Activated CD4-positive, alpha-beta T cell treated with anti-CD3 and anti-CD28 coated beads, Interleukin-2, amount 50 U/mL, for 1 hour (primary cell): ENCODE results near the gene WDR5.

Experiments used
- DNase-seq: peaks from one replicate; pipeline ENCODE4 v3.0.0-alpha.2; 2020

Gene WDR5

DNA sequence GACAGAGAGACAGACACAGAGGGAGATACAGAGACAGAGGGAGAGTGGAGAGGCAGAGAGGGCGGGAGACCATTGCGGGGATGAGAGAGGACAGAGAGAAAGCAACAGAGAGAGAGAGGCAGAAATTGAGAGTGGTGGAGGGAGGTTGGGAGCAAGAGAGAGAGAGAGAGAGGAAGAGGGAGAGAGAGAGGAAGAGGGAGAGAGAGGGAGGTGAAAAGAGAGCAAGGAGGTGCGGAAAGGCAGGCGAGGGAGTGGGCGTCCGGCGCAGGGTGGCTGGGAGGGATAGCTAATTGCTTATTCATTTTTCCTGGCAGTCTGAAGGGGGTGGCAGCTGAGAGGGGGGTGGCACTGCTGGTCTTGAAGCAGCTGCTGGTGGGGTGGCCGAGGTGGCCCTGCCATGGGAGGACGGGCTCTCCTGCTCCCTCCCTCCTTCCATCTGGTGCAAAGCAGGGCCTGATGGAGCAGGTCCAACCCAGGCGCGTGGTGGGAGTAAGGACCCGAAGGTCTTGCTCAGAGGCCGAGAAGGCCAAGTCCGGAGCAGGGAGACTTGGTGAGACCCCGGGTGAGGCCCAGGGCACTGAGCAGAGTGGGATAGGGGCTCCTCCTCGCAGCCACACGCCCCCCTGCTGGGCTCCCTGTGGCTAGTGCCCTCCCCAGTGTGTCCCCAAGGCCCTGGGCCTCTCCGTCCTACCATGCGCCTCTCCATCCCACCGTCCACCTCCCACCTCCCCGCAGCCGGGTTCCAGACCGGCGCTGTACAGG is 53.8 kb downstream of the WDR5 start:
- DNase-seq: no peak

DNA sequence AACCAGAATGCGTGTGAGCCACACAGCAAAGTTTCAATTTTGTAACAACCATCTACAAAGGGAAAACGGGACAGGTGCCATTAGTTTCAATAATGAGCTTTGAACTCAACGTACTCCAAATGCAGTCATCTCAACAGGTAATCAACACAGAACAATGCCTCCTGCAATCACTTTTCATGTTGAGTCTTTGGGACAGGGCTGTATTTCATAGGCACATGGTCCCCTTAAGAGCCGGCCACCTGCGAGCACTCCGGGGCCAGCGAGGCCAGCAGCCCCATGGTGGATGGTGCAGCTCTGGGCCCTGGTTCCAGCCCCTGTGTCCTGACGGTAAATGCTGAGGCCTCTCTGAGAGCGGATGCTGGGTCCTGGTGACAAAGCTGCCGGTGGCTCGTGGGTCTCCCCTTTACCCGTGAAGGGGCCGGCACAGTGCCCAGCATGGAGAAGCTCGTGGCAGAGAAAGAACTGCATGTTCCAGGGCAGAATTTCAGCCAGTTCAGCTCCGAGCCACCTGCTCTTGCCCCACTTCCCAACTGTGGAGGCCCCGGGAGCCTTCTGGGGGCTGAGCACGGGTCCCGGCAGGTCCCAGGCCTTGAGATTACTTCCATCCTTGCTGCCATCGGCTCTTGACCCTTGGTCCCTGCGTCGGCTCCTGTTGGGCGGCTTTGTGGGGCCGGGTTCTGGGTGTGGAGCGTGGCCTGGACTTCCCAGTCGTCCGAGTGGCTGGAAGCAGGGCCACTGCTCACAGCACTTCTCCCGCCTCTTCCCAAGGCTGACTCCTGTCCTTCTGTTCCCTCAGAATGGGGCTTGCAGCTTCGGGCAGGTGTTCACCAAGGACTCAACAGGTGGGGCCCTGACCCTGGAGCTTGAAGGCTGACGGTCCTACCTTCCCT is 54.6 kb downstream of the WDR5 start:
- DNase-seq: no peak

DNA sequence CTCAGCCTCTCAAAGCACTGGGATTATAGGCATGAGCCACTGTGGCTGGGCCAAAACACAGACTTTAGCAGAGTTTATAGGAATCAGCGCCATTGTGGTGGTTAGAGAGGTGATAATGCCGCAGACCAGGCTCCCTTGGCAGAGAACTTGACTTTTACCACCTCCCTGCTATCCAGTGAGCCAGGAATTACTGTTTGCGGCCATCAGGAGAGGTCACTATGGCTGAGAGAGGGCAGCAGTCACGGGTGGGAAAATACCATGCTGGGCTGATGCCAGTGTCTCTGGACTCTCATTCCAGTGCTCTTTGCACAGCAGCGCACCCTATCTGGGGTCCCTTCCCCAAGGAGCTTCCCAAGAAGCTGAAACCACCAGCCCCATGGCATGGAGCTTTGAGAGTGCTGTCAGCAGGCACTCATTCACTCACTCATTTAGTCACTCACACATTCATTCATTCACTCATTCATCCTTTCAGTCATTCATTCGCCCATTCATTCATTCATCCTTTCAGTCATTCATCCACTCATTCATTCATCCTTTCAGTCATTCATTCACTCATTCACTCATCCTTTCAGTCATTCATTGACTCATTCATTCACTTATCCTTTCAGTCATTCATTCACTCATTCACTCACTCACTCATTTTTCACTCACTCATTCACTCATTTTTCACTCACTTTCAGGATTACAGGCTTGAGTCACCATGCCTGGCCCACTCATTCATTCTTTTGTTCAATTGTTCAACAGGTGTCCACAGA is 55.8 kb downstream of the WDR5 start:
- DNase-seq: no peak

DNA sequence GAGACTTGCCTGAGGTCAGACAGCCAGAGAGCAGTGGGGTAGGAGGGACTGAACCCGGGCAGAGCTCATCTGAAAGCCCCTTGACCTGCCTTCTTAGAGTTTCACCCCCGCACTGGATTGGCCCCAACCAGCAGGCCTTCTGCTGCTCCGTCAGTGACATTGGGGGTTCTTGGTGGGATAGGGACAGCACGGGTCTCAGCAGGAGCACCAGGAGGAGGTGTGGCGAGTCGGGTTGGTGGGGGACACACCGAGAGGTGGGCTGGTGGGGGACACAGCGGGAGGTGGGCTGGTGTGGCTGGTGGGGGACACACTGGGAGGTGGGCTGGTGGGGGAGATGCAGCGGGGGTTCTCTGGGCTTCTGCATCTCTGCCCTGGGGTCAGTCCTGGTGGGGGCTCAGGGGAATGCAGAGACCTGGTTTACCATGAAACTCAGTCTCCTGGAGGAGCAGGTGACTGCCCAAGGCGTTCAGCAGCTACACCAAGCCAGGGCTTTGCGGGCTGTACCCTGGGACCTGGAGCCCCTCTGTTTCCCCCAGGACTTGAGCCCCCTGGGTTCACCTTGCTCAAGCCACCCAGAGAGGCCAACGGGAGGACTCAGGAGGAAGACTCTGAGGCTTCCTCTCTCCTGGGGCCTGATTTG is 56.5 kb downstream of the WDR5 start:
- no peak for DNase-seq

DNA sequence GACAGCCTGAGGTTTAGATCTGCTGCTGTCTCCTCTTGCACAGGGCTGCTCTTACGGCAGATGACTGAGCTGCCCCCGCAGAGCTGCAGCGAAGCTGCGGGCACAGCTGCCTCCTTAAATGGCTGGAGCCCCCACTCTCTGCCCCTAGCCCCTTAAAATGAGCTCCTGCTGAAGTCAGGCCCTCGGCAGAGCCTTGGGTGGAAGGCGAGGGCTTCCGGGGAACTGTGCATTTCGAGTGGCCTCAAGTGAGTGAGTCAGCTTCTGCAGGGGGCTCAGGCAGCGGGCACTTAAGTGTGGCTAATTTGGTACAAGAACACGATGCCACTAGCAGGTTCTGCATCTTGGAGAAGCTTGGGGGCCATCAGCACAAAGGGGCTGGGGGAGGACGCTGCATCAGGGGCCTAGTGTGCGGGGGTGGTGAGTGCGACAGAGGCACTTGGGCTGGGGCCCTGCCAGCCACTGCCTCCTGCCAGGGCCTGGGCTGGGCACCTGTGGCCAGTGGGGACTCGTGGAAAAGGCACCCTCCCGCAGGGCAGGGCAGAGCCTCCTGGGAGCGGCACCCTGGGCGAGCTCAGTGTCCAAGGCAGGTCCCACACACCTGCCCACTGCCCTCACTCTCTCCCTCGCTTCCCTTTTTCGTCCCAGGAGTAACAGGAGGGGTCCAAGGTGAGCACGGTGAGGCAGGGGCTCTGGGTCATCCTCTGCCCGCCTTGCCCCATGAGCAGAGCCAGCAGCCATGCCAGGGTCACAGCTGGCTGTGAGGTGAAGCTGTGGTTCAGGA is 57.3 kb downstream of the WDR5 start:
- DNase-seq: no peak

- DNase-seq: no peak
Observed at GRCh38 chr9:134193912-134194535, 58.1 kb downstream of the WDR5 start.

DNA sequence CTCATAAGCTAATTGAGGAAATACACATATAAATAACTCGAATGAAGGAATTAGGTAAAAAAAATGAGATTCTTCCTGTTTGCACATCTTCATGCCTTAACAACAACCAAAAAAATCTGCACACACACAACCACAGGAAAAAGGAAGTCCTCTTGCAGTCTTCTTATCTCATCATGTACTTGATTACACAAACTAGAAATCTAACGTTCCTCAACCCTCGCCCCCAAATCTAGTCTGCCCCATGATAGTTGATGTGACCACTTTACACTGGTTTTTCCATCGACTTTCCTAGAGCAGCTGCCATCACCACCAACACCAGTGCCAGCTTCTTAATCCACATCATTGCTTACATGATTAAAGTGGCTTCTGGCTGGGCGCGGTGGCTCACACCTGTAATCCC is 59.7 kb downstream of the WDR5 start:
- no peak for DNase-seq

GRCh38 chr9:134196911-134197310 is 61.0 kb downstream of the WDR5 start:
- DNase-seq: no peak

- no peak for DNase-seq
Observed at GRCh38 chr9:134198791-134199190, 62.9 kb downstream of the WDR5 start.

GRCh38 chr9:134200730-134201129 is 64.8 kb downstream of the WDR5 start:
- no peak for DNase-seq

DNA sequence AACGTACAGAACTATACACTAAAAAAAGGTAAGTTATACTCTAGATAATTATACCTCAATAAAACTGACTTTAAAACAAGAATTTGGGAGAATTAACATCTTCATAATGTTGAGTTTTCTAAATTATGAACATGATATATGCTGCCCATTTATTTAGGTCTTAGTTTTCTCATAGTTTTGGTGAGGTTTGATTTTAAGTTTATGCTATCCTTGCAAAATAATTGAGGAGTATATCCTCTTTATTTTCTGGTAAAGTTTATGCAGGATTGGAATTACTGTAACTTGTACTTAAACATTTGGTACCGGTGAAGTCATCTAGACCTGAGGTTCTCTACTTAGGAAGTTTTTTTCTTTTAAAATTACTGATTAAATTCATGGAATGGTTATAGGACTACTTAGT is 67.3 kb downstream of the WDR5 start:
- DNase-seq: no peak

DNA sequence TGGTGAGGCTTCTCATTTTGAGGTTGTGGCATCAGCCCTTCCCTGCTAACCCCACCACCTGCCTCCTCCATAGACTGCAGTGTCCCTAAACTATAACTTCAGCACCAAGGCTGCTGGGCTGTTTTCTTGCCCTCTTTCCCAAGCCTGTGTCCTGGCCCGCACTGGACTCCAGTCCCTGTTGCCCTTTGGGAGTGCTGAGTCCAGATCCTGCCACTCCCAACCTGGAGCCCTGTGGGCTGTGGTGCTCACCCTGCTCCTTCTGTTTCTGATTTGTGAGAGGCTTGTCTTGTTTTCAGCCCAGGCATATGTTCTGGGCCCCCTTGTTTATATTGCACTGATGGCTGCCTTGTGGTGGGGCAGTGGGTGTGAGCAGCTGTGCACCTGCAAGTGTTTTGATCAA is 68.2 kb downstream of the WDR5 start:
- DNase-seq: no peak

DNA sequence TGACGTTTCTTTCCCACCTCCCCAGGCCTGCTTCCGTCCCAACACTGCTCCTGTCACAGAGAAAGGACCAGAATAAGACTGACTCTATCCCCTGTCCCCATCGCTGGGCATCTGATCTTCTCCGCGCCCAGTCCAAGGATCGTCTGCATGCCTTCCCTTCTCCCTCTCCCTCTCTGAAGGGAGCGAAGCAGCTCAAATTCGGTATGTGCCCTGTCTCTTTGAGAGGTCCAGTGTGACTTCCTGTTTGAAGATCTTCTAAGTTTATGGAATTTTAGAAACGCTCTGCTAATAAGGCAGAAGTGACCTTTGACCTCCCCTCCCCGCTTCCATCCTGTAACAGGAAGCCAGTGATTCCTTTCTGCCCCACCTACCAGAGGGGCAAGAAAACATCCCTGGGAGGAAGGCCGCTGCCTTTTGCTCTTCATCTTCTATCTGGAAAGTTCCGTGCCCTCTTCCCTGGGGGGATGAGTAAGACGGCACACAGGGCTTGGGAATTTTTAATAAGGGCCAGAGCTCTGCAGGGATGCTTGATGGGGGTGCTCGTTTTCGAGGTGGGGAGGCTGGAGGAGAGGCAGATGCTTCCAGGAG is 69.2 kb downstream of the WDR5 start:
- DNase-seq: no peak

DNA sequence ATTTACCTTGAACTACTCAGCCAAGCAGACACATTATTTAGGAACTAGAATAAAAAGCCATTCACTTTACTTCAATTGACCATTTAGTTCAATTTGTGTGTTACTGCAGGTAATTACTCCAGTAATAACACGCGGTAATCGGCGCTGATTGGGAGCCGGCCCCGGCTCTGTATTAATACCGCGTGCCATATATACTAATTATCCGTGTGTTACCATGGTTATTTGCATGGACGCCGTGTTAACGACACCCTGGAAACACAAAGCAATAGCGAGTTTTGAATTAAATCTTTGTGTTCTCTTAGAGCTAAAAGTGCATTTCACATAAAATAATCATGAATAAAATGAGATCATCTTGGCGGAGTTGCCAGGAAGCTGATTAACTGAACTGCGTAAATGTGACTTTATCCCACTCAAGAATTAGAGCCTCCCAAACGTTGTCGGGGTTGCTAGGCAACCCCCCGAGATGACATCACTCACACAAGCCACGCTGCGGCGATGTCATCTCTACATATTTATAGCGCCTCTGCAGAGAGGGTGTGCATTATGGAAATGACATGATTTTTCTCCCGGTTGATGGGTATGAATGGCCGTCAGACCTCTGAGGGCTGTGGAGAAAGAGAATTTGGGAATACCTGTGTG is 69.9 kb downstream of the WDR5 start:
- DNase-seq: no peak

DNA sequence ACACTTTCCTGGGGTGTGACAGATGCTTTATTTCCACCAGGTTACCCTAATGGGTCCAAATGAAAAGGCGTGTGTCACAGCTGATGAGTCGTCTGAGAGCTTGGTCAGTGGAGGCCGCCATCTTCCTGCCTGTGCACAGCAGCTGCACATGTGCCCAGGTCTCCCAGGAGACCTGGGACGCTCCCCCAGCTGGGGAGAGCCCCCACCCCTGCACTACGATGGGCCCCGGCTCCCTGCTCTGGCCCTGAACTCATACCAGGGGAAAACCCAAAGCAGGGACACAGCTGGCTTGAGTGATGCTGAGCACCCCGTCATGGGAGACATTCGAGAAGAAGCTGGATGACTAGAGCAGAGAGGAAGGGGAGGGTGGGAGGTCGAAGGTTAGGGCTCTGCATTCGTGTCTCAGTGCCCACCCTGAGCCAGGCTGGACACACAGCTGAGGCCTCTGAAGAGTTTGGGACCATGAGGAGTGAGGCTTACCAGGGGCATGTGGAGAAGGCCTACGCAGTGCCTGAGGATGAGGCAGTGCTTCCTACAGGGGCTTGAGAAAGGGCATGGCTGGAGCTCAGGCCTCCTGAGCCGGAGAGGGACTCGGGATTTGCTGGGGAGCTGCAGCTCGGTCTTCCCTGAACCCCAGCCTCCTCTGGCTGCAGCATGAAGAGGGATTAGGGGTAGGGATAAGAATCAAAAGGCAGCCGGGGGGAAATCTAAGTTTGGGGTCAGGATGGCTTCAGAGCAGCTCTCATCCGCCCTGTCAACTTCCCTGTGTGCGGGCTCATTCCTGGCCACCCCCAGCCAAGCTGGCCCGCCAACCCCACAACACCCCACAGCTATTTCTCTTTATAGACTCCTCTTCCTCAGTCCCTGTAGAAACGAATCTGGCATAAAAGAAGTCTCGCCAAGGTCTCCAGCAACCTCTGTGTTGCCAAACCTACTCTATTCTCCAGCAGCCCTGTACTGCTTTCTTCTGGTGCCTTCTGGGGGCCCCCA is 70.7 kb downstream of the WDR5 start:
- no peak for DNase-seq

- DNase-seq: no peak
Observed at GRCh38 chr9:134208310-134208841, 72.5 kb downstream of the WDR5 start.

DNA sequence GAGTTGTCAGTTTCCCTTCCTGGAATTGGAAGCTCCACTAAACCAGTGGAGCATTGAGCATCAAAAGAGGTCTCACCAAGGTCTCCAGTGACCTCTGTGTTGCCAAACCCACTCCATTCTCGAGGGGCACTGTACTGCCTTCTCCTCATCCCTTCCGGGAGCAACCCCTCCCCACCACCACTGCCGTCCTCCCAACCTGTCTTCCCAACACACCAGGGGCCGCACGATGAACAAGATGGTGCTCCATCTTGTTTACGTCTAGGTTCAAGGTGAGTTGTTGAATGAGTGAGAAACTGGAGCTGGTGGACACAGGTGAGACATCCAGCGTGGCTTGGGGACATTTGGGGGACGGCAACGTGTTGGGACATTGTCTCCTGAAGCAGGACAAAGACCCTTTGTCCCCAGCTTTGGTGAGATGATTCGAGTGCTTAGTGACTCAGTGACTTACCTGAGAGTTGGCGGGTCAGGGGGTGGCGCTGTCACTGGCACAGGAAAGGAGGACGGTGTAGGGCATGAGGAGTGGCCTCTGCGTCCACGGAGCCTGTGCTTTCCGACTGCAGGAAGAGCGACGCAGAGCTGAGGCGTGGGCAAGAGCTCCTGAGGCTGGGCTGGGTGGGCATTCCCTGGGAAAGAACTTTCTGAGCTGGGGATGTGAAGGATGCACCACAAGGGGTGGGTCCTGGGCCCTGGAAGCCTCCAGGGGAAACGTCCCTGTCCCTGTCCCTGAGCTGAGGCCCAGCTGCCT is 73.3 kb downstream of the WDR5 start:
- DNase-seq: no peak
